ENCODE measurements around the gene IMMP2L.
"Not testable (repeated sequence)": the region's sequence is repeated elsewhere in the genome, so short reads cannot be mapped to it uniquely, and the experiment has no call there.

IMMP2L gene

GRCh38 chr7:110721395-110721794 lies 840.9 kb downstream of the IMMP2L start:
- DNase-seq (ENCODE audit: insufficient read length, low spot score), result no peak
- FAIRE-seq, result no peak

GRCh38 chr7:110720626-110721025 lies 841.7 kb downstream of the IMMP2L start:
- FAIRE-seq, result no peak
- no peak for DNase-seq (ENCODE audit: insufficient read length, low spot score)

- FAIRE-seq, result no peak
- no peak for DNase-seq (ENCODE audit: insufficient read length, low spot score)
Observed at GRCh38 chr7:110719741-110720140, 842.6 kb downstream of the IMMP2L start.

GRCh38 chr7:110718503-110719205 lies 843.6 kb downstream of the IMMP2L start:
- DNase-seq (ENCODE audit: insufficient read length, low spot score) (no peak), FAIRE-seq (no peak)

- no peak for FAIRE-seq
- no peak for DNase-seq (ENCODE audit: insufficient read length, low spot score)
Observed at GRCh38 chr7:110704225-110704624, 858.1 kb downstream of the IMMP2L start.

- no peak for FAIRE-seq
- DNase-seq (ENCODE audit: insufficient read length, low spot score), result no peak
Observed at GRCh38 chr7:110698576-110698975, 863.7 kb downstream of the IMMP2L start.

- DNase-seq (ENCODE audit: insufficient read length, low spot score) (no peak), FAIRE-seq (no peak)
Observed at GRCh38 chr7:110693344-110693743, 868.9 kb downstream of the IMMP2L start.

GRCh38 chr7:110688908-110689307 lies 873.4 kb downstream of the IMMP2L start:
- no peak for DNase-seq (ENCODE audit: insufficient read length, low spot score)

GRCh38 chr7:110685899-110686298 lies 876.4 kb downstream of the IMMP2L start:
- FAIRE-seq, result no peak
- no peak for DNase-seq (ENCODE audit: insufficient read length, low spot score)

More at GRCh38 chr7:110688908-110689307, 873.4 kb downstream of the IMMP2L start:
- FAIRE-seq, result no peak

GRCh38 chr7:110681941-110682340 lies 880.4 kb downstream of the IMMP2L start:
- no peak for FAIRE-seq

GRCh38 chr7:110677405-110677804 lies 884.9 kb downstream of the IMMP2L start:
- FAIRE-seq, result no peak

More at GRCh38 chr7:110681941-110682340, 880.4 kb downstream of the IMMP2L start:
- DNase-seq (ENCODE audit: insufficient read length, low spot score), result no peak

GRCh38 chr7:110676785-110677184 lies 885.5 kb downstream of the IMMP2L start:
- no peak for FAIRE-seq
- DNase-seq (ENCODE audit: insufficient read length, low spot score), result no peak

More at GRCh38 chr7:110677405-110677804, 884.9 kb downstream of the IMMP2L start:
- no peak for DNase-seq (ENCODE audit: insufficient read length, low spot score)

GRCh38 chr7:110675383-110676103 lies 886.7 kb downstream of the IMMP2L start:
- DNase-seq (ENCODE audit: insufficient read length, low spot score), result no peak
- no peak for FAIRE-seq

GRCh38 chr7:110673148-110673547 lies 889.1 kb downstream of the IMMP2L start:
- no peak for FAIRE-seq

GRCh38 chr7:110669410-110669809 lies 892.9 kb downstream of the IMMP2L start:
- no peak for FAIRE-seq
- no peak for DNase-seq (ENCODE audit: insufficient read length, low spot score)

More at GRCh38 chr7:110673148-110673547, 889.1 kb downstream of the IMMP2L start:
- DNase-seq (ENCODE audit: insufficient read length, low spot score), result no peak

- no peak for DNase-seq (ENCODE audit: insufficient read length, low spot score)
Observed at GRCh38 chr7:110664803-110665202, 897.5 kb downstream of the IMMP2L start.

GRCh38 chr7:110660637-110661036 lies 901.7 kb downstream of the IMMP2L start:
- not testable (repeated sequence) for FAIRE-seq; DNase-seq (ENCODE audit: insufficient read length, low spot score)

More at GRCh38 chr7:110664803-110665202, 897.5 kb downstream of the IMMP2L start:
- FAIRE-seq, result no peak

GRCh38 chr7:110650328-110650727 lies 912.0 kb downstream of the IMMP2L start:
- DNase-seq (ENCODE audit: insufficient read length, low spot score) (no peak), FAIRE-seq (no peak)

- no peak for FAIRE-seq
Observed at GRCh38 chr7:110647266-110647665, 915.0 kb downstream of the IMMP2L start.

GRCh38 chr7:110646804-110647203 lies 915.5 kb downstream of the IMMP2L start:
- DNase-seq (ENCODE audit: insufficient read length, low spot score) (no peak), FAIRE-seq (no peak)

More at GRCh38 chr7:110647266-110647665, 915.0 kb downstream of the IMMP2L start:
- no peak for DNase-seq (ENCODE audit: insufficient read length, low spot score)

GRCh38 chr7:110645616-110646015 lies 916.7 kb downstream of the IMMP2L start:
- DNase-seq (ENCODE audit: insufficient read length, low spot score) (no peak), FAIRE-seq (no peak)

- no peak for FAIRE-seq
- no peak for DNase-seq (ENCODE audit: insufficient read length, low spot score)
Observed at GRCh38 chr7:110645060-110645459, 917.2 kb downstream of the IMMP2L start.
